GM15510 (cell line): ENCODE results near the gene HBQ1.

Source experiments
- POLR2A ChIP-seq: IDR thresholded peaks from 3 replicates; pipeline ENCODE4 v1.6.1; 2011; ENCODE audit warnings: borderline replicate concordance; ENCODE audit not compliant: insufficient read length; ENCODE audit errors: extremely low read depth

HBQ1 gene

DNA sequence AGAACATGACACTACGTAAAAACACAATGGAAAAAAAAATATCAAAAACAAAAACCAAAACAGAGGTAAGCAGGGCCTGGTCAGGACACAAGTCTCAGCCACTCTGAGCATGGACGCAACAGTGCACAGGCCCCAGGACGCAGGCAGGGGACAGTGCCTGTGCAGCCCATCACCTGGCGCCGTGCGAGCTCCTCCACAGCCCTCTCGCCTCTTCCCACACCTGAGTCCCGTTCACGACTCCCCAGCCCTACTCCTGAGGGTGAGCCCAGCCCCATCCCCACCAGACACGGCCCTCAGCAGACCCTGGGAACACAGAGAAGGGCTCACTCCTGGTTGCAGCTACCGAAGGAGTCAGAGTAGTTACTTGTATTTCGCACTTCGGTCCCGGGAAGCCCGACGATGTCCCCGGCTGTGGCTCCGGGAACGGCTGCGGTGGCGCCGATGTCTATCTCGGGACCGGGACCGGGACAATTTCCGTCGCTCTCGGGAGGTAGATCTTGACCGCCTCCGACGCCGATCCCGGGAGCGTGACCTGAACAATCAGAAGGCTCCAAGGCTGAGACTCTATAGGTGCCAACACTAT, 9.4 kb downstream of the HBQ1 start:
- no peak for TF ChIP-seq POLR2A

DNA sequence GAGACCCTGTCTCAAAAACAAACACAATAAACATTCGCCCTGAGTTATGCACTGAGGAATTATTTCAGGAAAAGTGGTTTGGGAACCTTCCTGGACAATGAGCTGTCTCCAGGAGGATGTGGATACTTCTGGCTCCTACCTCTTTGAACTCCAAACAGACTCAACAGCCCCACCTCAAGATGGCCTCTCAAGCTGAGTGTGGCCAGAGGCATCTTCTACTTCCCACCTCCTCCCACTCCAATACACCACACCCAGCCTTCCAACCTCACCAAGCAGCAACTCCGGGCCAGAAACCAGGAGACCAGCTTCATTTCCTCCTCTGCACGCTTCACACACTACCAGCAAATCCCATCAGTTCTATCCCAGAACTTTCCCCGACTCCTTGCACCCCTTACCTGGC, 11.6 kb downstream of the HBQ1 start:
- TF ChIP-seq POLR2A: no peak

DNA sequence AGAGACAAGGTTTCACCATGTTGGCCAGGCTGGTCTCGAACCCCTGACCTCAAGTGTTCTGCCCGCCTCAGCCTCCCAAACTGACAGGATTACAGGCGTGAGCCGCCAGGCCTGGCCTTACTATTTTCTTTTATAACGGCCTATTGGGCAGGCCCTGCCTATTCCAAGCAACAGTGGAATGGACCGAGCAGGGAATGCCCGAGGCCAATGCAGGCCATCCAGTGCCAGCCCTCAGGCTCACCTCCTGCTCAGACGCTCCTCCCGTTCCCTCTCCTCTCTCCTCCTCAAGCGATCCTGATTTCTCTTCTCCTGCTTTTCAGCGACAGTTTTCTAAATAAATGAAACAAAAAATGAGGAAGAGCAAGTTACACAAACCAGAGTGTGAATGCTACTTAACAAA, 12.4 kb downstream of the HBQ1 start:
- no peak for TF ChIP-seq POLR2A

DNA sequence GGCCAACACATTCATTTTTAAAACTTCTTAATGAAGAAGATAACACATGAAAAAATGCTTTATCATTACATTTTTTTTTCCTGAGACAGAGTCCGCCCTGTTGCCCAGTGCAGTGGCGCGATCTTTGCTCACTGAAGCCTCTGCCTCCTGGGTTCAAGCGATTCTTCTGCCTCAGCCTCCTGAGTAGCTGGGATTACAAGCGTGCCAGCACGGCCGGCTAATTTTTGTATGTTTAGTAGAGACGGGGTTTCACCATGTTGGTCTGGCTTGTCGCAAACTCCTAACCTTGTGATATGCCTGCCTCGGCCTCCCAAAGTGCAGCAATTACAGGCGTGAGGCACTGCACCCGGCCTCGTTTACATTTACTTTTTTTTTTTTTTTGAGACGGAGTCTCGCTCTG, 13.2 kb downstream of the HBQ1 start:
- no peak for TF ChIP-seq POLR2A

DNA sequence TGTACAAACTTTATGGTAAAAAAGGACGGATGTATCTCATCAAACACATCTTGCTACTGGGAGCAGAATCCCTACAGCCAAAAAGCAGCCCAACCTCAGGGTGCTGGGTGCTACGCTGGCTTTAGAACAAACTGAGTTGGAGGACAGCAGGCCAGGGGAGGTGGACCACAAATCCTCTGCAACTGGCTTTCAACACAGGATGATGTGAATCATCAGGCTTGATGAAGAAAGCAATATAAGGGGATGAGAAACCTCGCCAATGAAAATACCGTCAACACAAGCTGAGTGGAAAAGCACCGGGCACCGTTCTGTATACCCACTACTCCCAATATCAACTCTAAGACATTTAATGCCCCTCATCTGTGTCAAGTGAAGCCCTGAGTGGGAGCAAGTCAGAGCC, 14.3 kb downstream of the HBQ1 start:
- no peak for TF ChIP-seq POLR2A

DNA sequence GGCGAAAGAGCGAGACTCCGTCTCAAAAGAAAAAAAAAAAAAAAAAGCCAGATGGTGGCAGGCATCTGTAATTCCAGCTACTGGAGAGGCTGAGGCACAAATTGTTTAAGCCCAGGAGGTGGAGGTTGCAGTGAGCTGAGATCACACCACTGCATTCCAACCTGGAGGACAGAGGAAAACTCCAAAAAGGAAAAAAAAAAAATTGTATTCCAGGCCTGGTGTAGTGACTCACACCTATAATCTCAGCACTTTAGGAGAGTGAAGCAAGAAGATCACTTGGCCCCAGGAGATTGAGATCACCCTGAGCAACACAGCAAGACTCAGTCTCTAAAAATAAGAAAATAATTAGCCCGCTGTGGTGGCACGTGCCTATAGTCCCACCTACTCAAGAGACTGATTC, 20.1 kb downstream of the HBQ1 start:
- TF ChIP-seq POLR2A: no peak

DNA sequence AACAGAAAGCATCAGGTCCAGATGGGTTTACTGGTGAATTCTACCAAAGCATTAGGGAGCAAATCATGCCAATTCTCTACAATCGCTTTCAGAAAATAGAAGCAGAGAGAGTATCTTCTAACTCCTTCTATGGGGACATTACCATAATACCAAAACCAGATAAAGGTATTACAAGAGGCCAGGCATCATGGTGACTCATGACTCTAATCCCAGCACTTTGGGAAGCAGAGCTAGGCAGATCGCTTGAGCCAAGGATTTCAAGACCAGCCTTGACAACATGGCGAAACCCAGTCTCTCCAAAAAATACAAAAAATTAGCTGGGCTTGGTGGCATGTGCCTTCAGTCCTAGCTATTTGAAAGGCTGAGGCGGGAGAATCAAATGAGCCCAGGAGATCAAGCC, 23.0 kb downstream of the HBQ1 start:
- no peak for TF ChIP-seq POLR2A

DNA sequence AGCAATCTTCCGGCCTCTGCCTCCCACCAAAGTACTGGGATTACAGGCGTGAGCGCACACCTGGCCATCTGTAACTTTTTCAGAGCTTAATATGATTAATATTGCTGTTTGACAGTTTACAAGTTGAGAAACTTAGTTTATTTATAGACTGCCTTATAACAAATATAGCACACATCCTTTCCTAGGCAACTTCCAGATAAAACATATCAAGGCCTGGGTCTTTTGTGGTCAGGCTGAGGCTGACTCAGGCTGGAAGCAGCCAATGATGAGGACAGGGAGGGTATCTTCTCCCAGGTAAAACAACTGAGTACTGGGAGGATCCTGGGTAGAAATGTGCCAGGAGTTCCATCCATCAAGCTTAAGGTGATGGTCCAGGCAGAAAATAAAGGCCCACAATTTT, 32.7 kb downstream of the HBQ1 start:
- TF ChIP-seq POLR2A: no peak

DNA sequence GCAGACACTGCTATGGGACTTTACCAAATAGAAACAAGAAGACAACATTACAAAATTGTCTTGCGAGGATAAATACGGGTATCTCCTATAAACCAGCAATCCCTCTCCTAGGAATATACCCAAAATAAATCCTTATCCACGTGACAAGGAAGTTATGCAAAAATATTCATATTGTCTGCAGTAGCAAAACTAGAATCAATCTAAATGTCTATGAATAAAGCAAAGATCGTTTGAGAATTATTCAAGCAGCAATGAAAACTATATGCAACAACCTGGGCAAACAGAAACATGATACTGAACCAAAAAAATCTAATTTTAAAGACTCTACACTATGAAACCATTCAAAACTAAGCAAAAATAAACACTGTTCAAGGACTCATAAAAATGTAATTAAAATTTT, 39.8 kb downstream of the HBQ1 start:
- no peak for TF ChIP-seq POLR2A

DNA sequence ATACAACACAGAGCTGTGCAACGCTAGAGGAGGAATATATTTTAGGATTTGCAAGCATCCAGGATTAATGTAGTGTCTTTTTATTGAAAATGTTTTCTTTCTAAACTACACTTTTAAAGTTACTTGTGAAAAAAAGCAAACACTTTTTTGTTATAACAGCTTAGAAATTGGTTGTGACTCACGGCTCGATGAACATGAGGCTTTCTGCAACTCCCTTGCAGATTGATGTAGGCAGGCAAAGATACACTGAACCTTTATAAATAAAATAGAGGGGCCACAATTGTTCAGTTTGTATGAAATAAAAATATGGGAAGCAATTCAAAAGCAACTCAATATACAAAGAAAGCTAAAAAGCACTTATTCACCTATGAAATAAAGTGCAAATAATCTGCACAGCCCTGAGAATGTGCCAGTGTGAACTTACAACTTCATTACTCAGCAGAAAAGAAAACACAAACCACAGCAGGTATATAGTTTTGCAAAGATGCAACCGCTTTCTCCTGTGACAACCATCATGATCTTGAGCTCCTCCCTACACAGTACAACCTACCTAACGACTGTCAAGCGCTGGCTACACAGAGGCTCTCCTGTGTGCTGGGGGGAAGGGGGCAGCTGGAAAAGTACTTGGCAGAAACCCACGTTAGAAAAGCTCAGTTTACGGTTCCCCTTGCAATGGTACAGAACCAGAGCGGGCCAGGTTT, 48.0 kb downstream of the HBQ1 start:
- no peak for TF ChIP-seq POLR2A

DNA sequence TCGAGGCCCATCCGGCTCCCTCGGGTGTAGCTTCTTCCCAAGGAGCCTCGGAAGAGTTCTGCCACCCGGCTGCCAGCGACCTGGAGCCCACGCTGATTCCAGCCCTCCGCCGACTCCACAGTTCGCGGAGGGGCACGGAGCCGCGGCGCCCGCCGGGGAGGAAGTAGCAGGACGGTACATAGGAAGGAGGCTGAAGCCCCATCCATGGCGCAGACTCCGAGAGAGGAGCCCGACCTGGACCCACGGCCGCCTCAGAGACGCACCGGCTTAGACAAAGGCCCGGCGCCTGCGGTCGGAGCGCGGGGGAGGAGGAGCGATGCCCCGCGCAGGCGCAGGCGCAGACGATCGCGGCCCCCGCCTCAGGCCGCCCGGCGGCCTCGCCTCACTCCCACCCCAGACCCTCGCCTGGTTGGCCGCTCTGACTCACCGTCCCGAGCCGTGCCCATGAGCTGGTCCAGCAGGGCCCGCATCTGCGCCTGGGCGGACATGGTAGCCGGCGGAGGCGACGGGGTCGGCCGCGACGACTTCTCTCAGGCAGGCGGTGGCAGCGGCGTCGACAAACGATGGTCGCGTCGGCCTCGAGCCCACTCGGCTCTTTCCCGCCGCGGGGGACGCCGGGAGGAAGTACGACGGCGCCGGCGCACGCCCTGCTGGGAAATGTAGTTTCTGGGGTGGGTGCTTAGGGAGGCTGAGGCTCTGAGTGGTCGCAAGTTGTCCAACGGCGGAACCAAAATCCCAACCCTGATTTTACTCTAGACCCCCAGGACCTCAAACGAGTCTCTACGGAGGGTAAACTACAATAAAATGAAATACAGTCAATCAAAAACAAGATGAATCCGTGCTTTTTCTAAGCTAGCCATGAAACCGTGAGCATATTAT, 48.8 kb downstream of the HBQ1 start, which contains the start of gene LUC7L:
TSS of gene LUC7L (minus strand) at position 598 of the 879 bp plus-strand sequence. CDS start at position 488, 110 bp downstream.
- TF ChIP-seq POLR2A: peak; percentile 99

DNA sequence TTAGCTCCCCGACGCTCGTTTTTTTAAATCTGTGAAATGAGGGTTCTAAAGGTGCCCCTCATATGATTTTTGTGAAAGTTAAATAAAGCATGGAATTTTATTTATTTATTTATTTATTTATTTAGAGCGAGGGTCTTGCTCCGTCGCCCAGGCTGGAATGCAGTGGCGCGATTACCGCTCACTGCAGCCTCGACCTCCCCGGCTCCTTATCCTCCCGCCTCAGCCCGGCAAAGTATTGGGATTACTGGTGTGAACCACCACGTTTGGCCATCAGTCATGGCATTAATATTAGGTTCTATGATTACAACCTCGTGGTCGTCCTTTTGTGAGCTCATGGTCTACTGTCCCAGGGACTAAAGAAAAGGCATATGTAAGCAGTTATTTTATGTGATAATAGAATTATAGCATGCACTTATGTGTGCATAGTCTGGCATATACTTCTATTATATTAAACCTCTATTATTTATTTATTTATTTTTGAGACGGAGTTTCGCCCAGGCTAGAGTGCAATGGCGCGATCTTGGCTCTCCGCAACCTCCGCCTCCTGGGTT, 49.5 kb downstream of the HBQ1 start:
- TF ChIP-seq POLR2A: no peak
